Calu3 (cell line): ENCODE results near the gene HUNK. TPM values are rescaled to one million over a fixed set of nuclear protein-coding genes. Genes with fewer than 3 reads are reported as not detected.

Source experiments
- BruUV-seq: library from RNA; stranded (reverse); fragments of 400-500 nt; replicated peaks from 2 replicates; lab custom pipeline; 2021; lab: Mats Ljungman, UMichigan
- CTCF ChIA-PET: fragments of 300-600 bp; sonication (Branson Sonifier 250); formaldehyde crosslinking; loops from one replicate; lab custom pipeline; 2022; ENCODE audit warnings: antibody characterized with exemption; lab: Charles Lee
- DNase-seq: peaks from one replicate; pipeline ENCODE4 v3.0.0; 2022
- H3K27ac Mint-ChIP-seq: one replicate; pipeline ENCODE4 v1.8.0; 2022; ENCODE audit warnings: mixed read lengths; ENCODE audit not compliant: unreplicated experiment
- H3K27me3 Mint-ChIP-seq: one replicate; pipeline ENCODE4 v1.8.0; 2022; ENCODE audit warnings: mixed read lengths; ENCODE audit not compliant: unreplicated experiment
- H3K36me3 Mint-ChIP-seq: one replicate; pipeline ENCODE4 v1.8.0; 2022; ENCODE audit warnings: mild to moderate bottlenecking, moderate library complexity, mixed read lengths; ENCODE audit not compliant: insufficient read depth, unreplicated experiment
- H3K4me1 Mint-ChIP-seq: one replicate; pipeline ENCODE4 v1.8.0; 2022; ENCODE audit warnings: mild to moderate bottlenecking, low read depth, mixed read lengths; ENCODE audit not compliant: unreplicated experiment
- H3K4me3 Mint-ChIP-seq: one replicate; pipeline ENCODE4 v1.8.0; 2022; ENCODE audit warnings: mild to moderate bottlenecking, low read depth, moderate library complexity, mixed read lengths; ENCODE audit not compliant: unreplicated experiment
- H3K9me3 Mint-ChIP-seq: one replicate; pipeline ENCODE4 v1.8.0; 2022; ENCODE audit warnings: low read depth, mixed read lengths; ENCODE audit not compliant: unreplicated experiment
- CTCF ChIP-seq: fragments of 200-600 bp; IDR thresholded peaks from one replicate; pipeline ENCODE4 v1.8.0; 2022; ENCODE audit warnings: antibody characterized with exemption; ENCODE audit not compliant: unreplicated experiment
- intact Hi-C: fragments of 100-400 bp; cut with micrococcal nuclease; formaldehyde crosslinking; loops from one replicate; pipeline ENCODE4 v1.10.0; 2022; ENCODE audit not compliant: unreplicated experiment
- total RNA-seq: library from RNA; stranded (reverse); gene quantifications from 2 replicates; pipeline ENCODE4 v1.2.3, GENCODE V29; 2022

HUNK gene
- total RNA-seq, 1 experiment from 2014 or later: 2.3 TPM

GRCh38 chr21:31972622-31973021 lies 99.8 kb downstream of the HUNK start:
- no peaks in the 10 kb centered on the region for H3K36me3 Mint-ChIP-seq
- no peak for DNase-seq
- BruUV-seq: no TSS peak
- no peaks in the 10 kb centered on the region for H3K27me3 Mint-ChIP-seq
- no peak overlapping the region for H3K4me3 Mint-ChIP-seq
- intact Hi-C loops: no loop called here
- no peak for TF ChIP-seq CTCF
- H3K4me1 Mint-ChIP-seq: no peaks in the 10 kb centered on the region
- no peaks in the 10 kb centered on the region for H3K9me3 Mint-ChIP-seq
- H3K27ac Mint-ChIP-seq: no peak overlapping the region
- CTCF ChIA-PET: no interaction called here

DNA sequence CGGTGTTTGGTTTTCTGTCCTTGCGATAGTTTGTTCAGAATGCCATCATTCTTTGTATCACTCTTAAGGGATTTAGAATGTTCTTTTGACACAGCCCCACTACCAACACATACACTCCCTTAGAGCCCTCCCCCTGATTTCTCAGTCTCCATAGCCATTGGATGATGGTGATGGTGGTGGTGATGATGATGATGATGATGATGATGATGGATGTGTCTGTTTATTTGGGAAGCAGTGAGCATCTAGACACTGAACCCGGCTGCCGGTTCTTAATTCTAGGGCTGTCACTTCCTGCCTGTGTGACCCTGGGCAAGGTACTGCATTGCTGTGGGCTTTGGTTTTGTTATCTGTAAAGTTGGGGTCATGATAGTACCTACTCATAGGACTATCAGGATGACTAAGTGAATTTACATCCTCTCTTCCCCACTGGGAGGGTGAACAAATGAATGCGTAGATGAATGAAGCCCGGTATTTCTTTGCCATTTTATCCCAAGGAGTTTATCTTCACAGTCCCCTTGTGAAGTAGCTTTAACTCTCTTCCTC lies 100.7 kb downstream of the HUNK start:
- Mint-ChIP-seq H3K4me1 (no peaks in the 10 kb centered on the region), H3K36me3 (no peaks in the 10 kb centered on the region), H3K27ac (no peak overlapping the region), H3K4me3 (no peak overlapping the region), H3K9me3 (no peaks in the 10 kb centered on the region), H3K27me3 (no peaks in the 10 kb centered on the region)
- DNase-seq: no peak
- intact Hi-C loops: no loop called here
- no peak for TF ChIP-seq CTCF
- BruUV-seq: no TSS peak
- CTCF ChIA-PET: no interaction called here

- Mint-ChIP-seq H3K27ac (no peak overlapping the region), H3K27me3 (no peaks in the 10 kb centered on the region), H3K4me3 (no peak overlapping the region), H3K9me3 (no peaks in the 10 kb centered on the region), H3K36me3 (no peaks in the 10 kb centered on the region), H3K4me1 (no peaks in the 10 kb centered on the region)
- TF ChIP-seq CTCF: no peak
- DNase-seq: no peak
- intact Hi-C loops: no loop called here
- BruUV-seq: no TSS peak
- CTCF ChIA-PET: no interaction called here
Measured at GRCh38 chr21:31974454-31974985, 101.7 kb downstream of the HUNK start.

DNA sequence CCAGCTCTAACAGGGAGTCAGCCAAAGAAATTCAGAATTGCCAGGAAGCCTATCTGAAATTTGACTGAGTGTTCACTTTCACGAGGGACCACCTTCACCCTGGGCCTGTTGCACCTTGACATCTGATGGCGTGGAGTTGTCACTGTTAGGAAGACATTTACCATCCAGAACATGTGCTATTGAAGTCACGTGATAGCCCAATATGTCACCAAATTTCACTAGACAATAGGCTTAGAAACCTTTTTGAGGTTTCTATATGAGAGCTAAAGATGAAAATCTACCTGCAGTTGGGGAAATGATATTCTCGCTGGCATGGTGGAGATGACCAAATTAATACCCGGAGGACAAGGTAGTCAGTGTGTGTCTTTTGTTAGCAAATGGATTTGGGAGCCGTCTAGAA lies 102.7 kb downstream of the HUNK start:
- Mint-ChIP-seq H3K27ac (no peak overlapping the region), H3K9me3 (no peaks in the 10 kb centered on the region), H3K4me3 (no peak overlapping the region), H3K27me3 (no peaks in the 10 kb centered on the region), H3K36me3 (no peaks in the 10 kb centered on the region), H3K4me1 (no peaks in the 10 kb centered on the region)
- no TSS peak for BruUV-seq
- no peak for TF ChIP-seq CTCF
- intact Hi-C loops: no loop called here
- CTCF ChIA-PET: no interaction called here
- DNase-seq: no peak
